Measurements from ENCODE around the gene FGFR3.

DNA sequence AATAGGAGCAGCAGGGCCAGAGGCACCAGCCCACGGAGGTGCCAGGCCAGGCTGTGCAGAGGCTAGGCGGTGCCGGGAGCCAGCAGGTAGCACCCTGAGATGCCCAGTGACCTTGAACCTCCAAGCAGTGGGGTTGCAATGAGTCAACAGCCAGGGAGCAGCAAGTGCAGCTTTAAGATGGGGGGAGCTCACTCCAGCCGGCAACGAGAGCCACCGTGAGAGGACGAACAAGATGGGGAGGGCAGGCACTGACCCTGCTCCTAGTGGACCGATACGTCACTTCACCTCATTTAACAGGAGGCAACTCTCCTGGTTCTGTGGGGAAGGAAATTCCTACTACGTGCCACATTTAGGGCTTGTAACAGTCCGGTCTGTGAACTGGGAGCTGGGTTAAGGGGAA, 58.1 kb downstream of the FGFR3 start:
- TF ChIP-seq POLR2AphosphoS5 (IDR thresholded peaks at IDR 0.05) (no peak), POLR2A (IDR thresholded peaks at IDR 0.05) (no peak)
- TF ChIP-seq, protein P1, sequence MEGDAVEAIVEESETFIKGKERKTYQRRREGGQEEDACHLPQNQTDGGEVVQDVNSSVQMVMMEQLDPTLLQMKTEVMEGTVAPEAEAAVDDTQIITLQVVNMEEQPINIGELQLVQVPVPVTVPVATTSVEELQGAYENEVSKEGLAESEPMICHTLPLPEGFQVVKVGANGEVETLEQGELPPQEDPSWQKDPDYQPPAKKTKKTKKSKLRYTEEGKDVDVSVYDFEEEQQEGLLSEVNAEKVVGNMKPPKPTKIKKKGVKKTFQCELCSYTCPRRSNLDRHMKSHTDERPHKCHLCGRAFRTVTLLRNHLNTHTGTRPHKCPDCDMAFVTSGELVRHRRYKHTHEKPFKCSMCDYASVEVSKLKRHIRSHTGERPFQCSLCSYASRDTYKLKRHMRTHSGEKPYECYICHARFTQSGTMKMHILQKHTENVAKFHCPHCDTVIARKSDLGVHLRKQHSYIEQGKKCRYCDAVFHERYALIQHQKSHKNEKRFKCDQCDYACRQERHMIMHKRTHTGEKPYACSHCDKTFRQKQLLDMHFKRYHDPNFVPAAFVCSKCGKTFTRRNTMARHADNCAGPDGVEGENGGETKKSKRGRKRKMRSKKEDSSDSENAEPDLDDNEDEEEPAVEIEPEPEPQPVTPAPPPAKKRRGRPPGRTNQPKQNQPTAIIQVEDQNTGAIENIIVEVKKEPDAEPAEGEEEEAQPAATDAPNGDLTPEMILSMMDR (IDR thresholded peaks at IDR 0.05): no peak
